Cardiac muscle cell (in vitro differentiated cells and primary cell): ENCODE data around the gene ATP9B. TPM values are rescaled to one million over a fixed set of nuclear protein-coding genes. Genes with fewer than 3 reads are reported as not detected.

ENCODE experiments used
- DNase-seq, 2 donors: peaks; one replicate each; pipeline versions ENCODE4 v3.0.0 to v3.0.0-alpha.2; 2010 to 2017; ENCODE audit warnings: low read depth in 1 of 2, low spot score in 1 of 2
- H3K27ac ChIP-seq: fragments of 200-600 bp; sonication (generic); 2 replicates; pipeline ENCODE4 v1.5.1; 2016
- H3K27me3 ChIP-seq: fragments of 200-600 bp; sonication (generic); 2 replicates; pipeline ENCODE4 v1.6.0; 2016; ENCODE audit warnings: control low read depth
- H3K36me3 ChIP-seq: fragments of 200-600 bp; sonication (generic); 2 replicates; pipeline ENCODE4 v1.5.1; 2016; ENCODE audit warnings: control low read depth
- H3K4me1 ChIP-seq: fragments of 200-600 bp; sonication (generic); 2 replicates; pipeline ENCODE4 v1.8.1; 2017; ENCODE audit warnings: low read depth, mild to moderate bottlenecking, mixed run types
- H3K4me3 ChIP-seq: fragments of 200-600 bp; sonication (generic); 2 replicates; pipeline ENCODE4 v1.5.1; 2016; ENCODE audit warnings: mild to moderate bottlenecking
- H3K9me3 ChIP-seq: fragments of 200-600 bp; sonication (generic); 2 replicates; pipeline ENCODE4 v1.5.1; 2017; ENCODE audit warnings: low read depth, mild to moderate bottlenecking, control low read depth
- CTCF ChIP-seq: IDR thresholded peaks from 2 replicates; pipeline ENCODE4 v1.5.1; 2012; ENCODE audit warnings: low read depth, mild to moderate bottlenecking, low read length
- polyA plus RNA-seq: library from polyadenylated mRNA; unstranded; fragments of >200 nt; fragmentation: Nextera tagmentation; extraction: Ambion mirVana; gene quantifications from 2 replicates; pipeline ENCODE4 v1.2.1, GENCODE V29; 2016
- total RNA-seq: library from RNA; depleted of rRNA; stranded (reverse); fragments of >200 nt; gene quantifications from 2 replicates; pipeline ENCODE4 v1.2.3, GENCODE V29; 2016

Gene ATP9B
- total and polyA plus RNA-seq, 2 experiments from 2014 or later: 14.1 to 14.2 TPM

GRCh38 chr18:79173742-79174141 lies 104.5 kb downstream of the ATP9B start:
- no peaks in the 10 kb centered on the region for H3K9me3 ChIP-seq
- TF ChIP-seq CTCF: no peak
- no peak for DNase-seq
- H3K27me3 ChIP-seq: no peaks in the 10 kb centered on the region
- no peaks in the 10 kb centered on the region for H3K36me3 ChIP-seq
- no peak overlapping the region for H3K27ac ChIP-seq
- H3K4me3 ChIP-seq: no peak overlapping the region
- H3K4me1 ChIP-seq: no peaks in the 10 kb centered on the region

GRCh38 chr18:79178113-79178531 lies 108.9 kb downstream of the ATP9B start:
- H3K4me1 ChIP-seq: no peaks in the 10 kb centered on the region
- TF ChIP-seq CTCF: no peak
- H3K4me3 ChIP-seq: no peak overlapping the region
- no peaks in the 10 kb centered on the region for H3K36me3 ChIP-seq
- H3K9me3 ChIP-seq: no peaks in the 10 kb centered on the region
- no peak for DNase-seq
- H3K27me3 ChIP-seq: no peaks in the 10 kb centered on the region
- no peak overlapping the region for H3K27ac ChIP-seq

GRCh38 chr18:79182047-79182713 lies 113.0 kb downstream of the ATP9B start:
- no peaks in the 10 kb centered on the region for H3K4me1 ChIP-seq
- no peak overlapping the region for H3K4me3 ChIP-seq
- H3K27me3 ChIP-seq: no peaks in the 10 kb centered on the region
- DNase-seq: no peak
- no peak for TF ChIP-seq CTCF
- H3K36me3 ChIP-seq: no peaks in the 10 kb centered on the region
- no peak overlapping the region for H3K27ac ChIP-seq
- H3K9me3 ChIP-seq: no peaks in the 10 kb centered on the region

- TF ChIP-seq CTCF: no peak
- Histone ChIP-seq H3K4me1 (no peaks in the 10 kb centered on the region), H3K4me3 (no peak overlapping the region), H3K9me3 (no peaks in the 10 kb centered on the region), H3K27me3 (no peaks in the 10 kb centered on the region), H3K27ac (no peak overlapping the region), H3K36me3 (no peaks in the 10 kb centered on the region)
- no peak for DNase-seq
Observed at GRCh38 chr18:79185648-79186047, 116.5 kb downstream of the ATP9B start.

- H3K27ac ChIP-seq: no peak overlapping the region
- DNase-seq: no peak
- no peak for TF ChIP-seq CTCF
- H3K9me3 ChIP-seq: no peaks in the 10 kb centered on the region
- H3K4me3 ChIP-seq: no peak overlapping the region
- no peaks in the 10 kb centered on the region for H3K4me1 ChIP-seq
- no peaks in the 10 kb centered on the region for H3K36me3 ChIP-seq
- H3K27me3 ChIP-seq: no peaks in the 10 kb centered on the region
Observed at GRCh38 chr18:79186649-79187048, 117.5 kb downstream of the ATP9B start.
